CD4-positive, alpha-beta T cell treated with Interleukin-6 at 100 ng/mL for 8 hours (primary cell): Measurements from ENCODE around the gene DNASE2B.

Experiments
- DNase-seq: peaks from one replicate; pipeline ENCODE4 v3.0.0-alpha.2; 2020; ENCODE audit warnings: mixed read lengths, low spot score

The DNASE2B gene

DNA sequence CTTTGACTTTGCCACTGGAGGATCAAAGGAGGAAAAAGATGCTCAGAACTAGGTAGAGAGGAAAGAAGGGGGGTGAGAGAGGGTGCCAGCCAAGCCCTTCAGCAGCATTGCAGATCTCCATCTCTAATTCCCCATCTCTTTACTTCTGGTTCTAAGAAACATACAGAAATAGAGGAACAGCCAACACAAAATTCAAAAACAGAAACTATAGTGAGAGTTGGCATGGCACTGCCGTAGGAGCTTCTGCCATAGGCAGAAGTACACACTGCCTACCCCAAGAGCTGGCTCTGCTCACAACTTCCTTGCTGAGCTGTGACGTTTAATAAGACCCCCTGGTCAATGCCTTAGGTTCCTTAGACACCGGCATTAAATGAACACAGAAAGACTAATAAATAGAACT, 54.2 kb downstream of the DNASE2B start:
- DNase-seq: no peak

DNA sequence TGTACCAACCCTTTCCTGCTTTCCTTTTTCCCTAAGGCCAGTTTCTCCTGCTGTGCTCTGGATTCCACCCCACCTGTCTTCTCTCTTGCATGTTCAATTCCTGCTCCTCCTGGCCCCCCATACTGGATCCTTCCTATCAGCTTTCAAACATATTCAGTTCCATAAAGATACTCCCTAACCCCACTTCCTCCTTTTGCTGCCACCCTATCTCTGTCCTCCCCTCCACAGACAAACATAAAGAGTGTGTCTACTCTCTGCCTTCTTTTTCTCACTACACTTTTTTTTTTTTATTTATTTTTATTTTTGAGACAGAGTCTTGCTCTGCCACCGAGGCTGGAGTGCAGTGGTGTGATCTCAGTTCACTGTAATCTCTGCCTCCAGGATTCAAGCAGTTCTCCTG, 63.8 kb downstream of the DNASE2B start:
- no peak for DNase-seq
